Heart left ventricle (tissue), 16 donors: ENCODE data around the gene FNBP1. TPM values are rescaled to one million over a fixed set of nuclear protein-coding genes. Genes with fewer than 3 reads are reported as not detected.

ENCODE experiments used
- ATAC-seq, 4 donors: fragments of 200-7000 bp; cut with Tn5 transposase; one replicate each; pipeline ENCODE4 v1.9.1; 2020 to 2022; ENCODE audit warnings: moderate library complexity in 4 of 4, mild to moderate bottlenecking in 3 of 4, moderate number of reproducible peaks in 1 of 4
- DNase-seq, 5 donors: peaks; one replicate each; pipeline ENCODE4 v3.0.0-alpha.2; 2020
- H3K27ac ChIP-seq, 12 donors: fragments of 200-600 bp; sonication (generic) in 4 of 12; one replicate each; pipeline versions ENCODE4 v1.5.0 to v1.8.0; 2016 to 2022; ENCODE audit warnings: mild to moderate bottlenecking in 2 of 12
- H3K27me3 ChIP-seq, 9 donors: fragments of 200-600 bp; sonication (generic) in 2 of 9; one replicate each; pipeline versions ENCODE4 v1.5.1 to v1.8.0; 2016 to 2022; ENCODE audit warnings: mild to moderate bottlenecking in 3 of 9
- H3K36me3 ChIP-seq, 9 donors: fragments of 200-600 bp; sonication (generic) in 2 of 9; one replicate each; pipeline versions ENCODE4 v1.5.0 to v1.8.0; 2018 to 2022; ENCODE audit warnings: mild to moderate bottlenecking in 2 of 9
- H3K4me1 ChIP-seq, 12 donors: fragments of 200-600 bp; sonication (generic) in 4 of 12; one replicate each; pipeline versions ENCODE4 v1.5.0 to v1.8.0; 2016 to 2022; ENCODE audit warnings: mild to moderate bottlenecking in 3 of 12
- H3K4me3 ChIP-seq, 12 donors: fragments of 200-600 bp; sonication (generic) in 4 of 12; one replicate each; pipeline versions ENCODE4 v1.5.0 to v1.8.0; 2017 to 2022; ENCODE audit warnings: mild to moderate bottlenecking in 9 of 12, moderate library complexity in 4 of 12
- H3K9me3 ChIP-seq, 12 donors: fragments of 200-600 bp; sonication (generic) in 4 of 12; one replicate each; pipeline versions ENCODE4 v1.5.0 to v1.8.0; 2016 to 2022; ENCODE audit warnings: mild to moderate bottlenecking in 1 of 12
- CTCF ChIP-seq, 12 donors: fragments of 200-600 bp; sonication (generic) in 4 of 12; IDR thresholded peaks; one replicate each; pipeline versions ENCODE4 v1.5.0 to v1.8.0; 2018 to 2022; ENCODE audit warnings: antibody characterized with exemption in 12 of 12, mild to moderate bottlenecking in 5 of 12
- POLR2A ChIP-seq, 2 donors: fragments of 450-650 bp; IDR thresholded peaks; one replicate each; pipeline ENCODE4 v1.6.1; 2017; ENCODE audit warnings: antibody characterized with exemption in 2 of 2, mild to moderate bottlenecking in 2 of 2, moderate library complexity in 2 of 2
- WGBS, 4 donors: extraction: QIAGEN DNeasy Blood & Tissue Kit in 2 of 4; methylation state at CpG; one replicate each; pipeline versions ENCODE4 v1.1.5 to v1.1.7; 2013 to 2018; 5-methylcytosine and 5-hydroxymethylcytosine counted together
- intact Hi-C, 10 donors: fragments of 100-400 bp; cut with DNase I; formaldehyde crosslinking; loops; one replicate each; pipeline versions ENCODE4 v1.11.1 to v1.14.2; 2022
- polyA plus RNA-seq, 2 donors: library from polyadenylated mRNA; stranded (reverse); fragments of 200-250 nt; gene quantifications; one replicate each; pipeline ENCODE4 v1.2.3, GENCODE V29; 2013
- total RNA-seq, 9 donors: library from RNA; depleted of rRNA in 2 of 9; stranded (reverse); fragments of >200 nt in 2 of 9; fragmentation: NEBNext Ultra II Directional in 3 of 9; extraction: Animal tissue kit (Norgen Biotek cat#: 25700) in 3 of 9; gene quantifications; one replicate each; pipeline versions ENCODE4 v1.1.0 to v1.2.4, GENCODE V29; 2016 to 2023
- donor health status: ischemic (EF 13 %, LVEDD 7.1; RV severe dilation, severe dysfunction).
- donor health status: healthy with polysubstance abuse.
- donor health status: DM: no; HTN: yes; CAD: no.
- donor health status: DM: no; HTN: no; CAD: no.
- donor health status: ischemic (EF 25% LVEDD 6.9; RV normal size, moderate dysfunction).
- donor health status: ischemic (EF 25% LVEDD 5.7; RV mildly dilated, moderate dysfunction).
- donor health status: healthy.
- donor health status: DM: yes; HTN: yes; CAD: no.
- donor health status: ischemic (EF 35%, LVEDD 5.7; RV mildly dilated, moderate dysfunction).
- donor health status: nonischemic (EF 11% LVEDD 7.7; RV severe dilation, severe dysfunction).
- donor health status: DM: yes; HTN: yes; CAD: no.
- donor health status: PGD.
- donor health status: ischemic (EF 29% LVEDD 5.4; RV normal size, mild dysfunction).
- donor health status: nonischemic (EF 23%, LVEDD 6.1; RV moderate dilation, normal function).

The FNBP1 gene
- total and polyA plus RNA-seq, 11 donors, result 6.9 to 47.3 (median 24.1) TPM

- TF ChIP-seq POLR2A (IDR thresholded peaks at IDR 0.05), result no peak
- TF ChIP-seq CTCF (IDR thresholded peaks at IDR 0.05), result no peak
- Histone ChIP-seq H3K36me3 (peaks cover 0 to 14% (median 10%) of the 10 kb centered on the region in 9 donors), H3K27me3 (no peaks in the 10 kb centered on the region), H3K27ac (peak overlapping the region in 10 of 12 donors; percentile 19 to 88 (median 66)), H3K9me3 (no peaks in the 10 kb centered on the region), H3K4me3 (no peak overlapping the region), H3K4me1 (peaks cover 0 to 69% (median 40%) of the 10 kb centered on the region in 12 donors)
- 65 to 79% (median 74%) methylated on average over 8 of the region's 8 CpGs for WGBS, 4 donors
- intact Hi-C loops, result loop anchor here in 2 of 10 donors (5.0 to 10.0 kb wide), 2 partner anchors 109 to 121 kb away; partner anchors contain the start of genes FNBP1 (in 1 of the 2) and GPR107 (in 1 of the 2)
- DNase-seq (no peak), ATAC-seq (no peak)
These were observed 109.6 kb downstream of the FNBP1 start for GRCh38 chr9:129933185-129934040.

- H3K36me3 ChIP-seq, result peaks cover 0 to 22% (median 19%) of the 10 kb centered on the region in 9 donors
- ATAC-seq (peak in 2 of 4 donors; percentile 37 to 47), DNase-seq (no peak)
- peak overlapping the region in 3 of 12 donors; percentile 6 to 7 (median 7) for H3K4me3 ChIP-seq
- H3K9me3 ChIP-seq, result no peaks in the 10 kb centered on the region
- no peaks in the 10 kb centered on the region for H3K27me3 ChIP-seq
- TF ChIP-seq POLR2A (IDR thresholded peaks at IDR 0.05) (no peak), CTCF (IDR thresholded peaks at IDR 0.05) (no peak)
- intact Hi-C loops, result loop anchor here in 2 of 10 donors (5.0 to 10.0 kb wide), 2 partner anchors 110 to 122 kb away; partner anchors contain the start of genes FNBP1 (in 1 of the 2) and GPR107 (in 1 of the 2)
- H3K27ac ChIP-seq, result peak overlapping the region; percentile 5 to 88 (median 62)
- H3K4me1 ChIP-seq, result peaks cover 0 to 61% (median 35%) of the 10 kb centered on the region in 12 donors
- WGBS, 4 donors, result 44 to 56% (median 49%) methylated on average over 8 of the region's 8 CpGs
These were observed 110.5 kb downstream of the FNBP1 start for GRCh38 chr9:129932303-129933151.

GRCh38 chr9:129930743-129931142 lies 112.2 kb downstream of the FNBP1 start:
- Histone ChIP-seq H3K4me3 (no peak overlapping the region), H3K27me3 (no peaks in the 10 kb centered on the region), H3K4me1 (peaks cover 0 to 55% (median 35%) of the 10 kb centered on the region in 12 donors), H3K36me3 (peaks cover 0 to 40% (median 36%) of the 10 kb centered on the region in 9 donors), H3K9me3 (no peaks in the 10 kb centered on the region), H3K27ac (peak overlapping the region in 2 of 12 donors; percentile 9 to 76)
- WGBS, 4 donors, result 78 to 94% (median 85%) methylated on average over 2 of the region's 2 CpGs
- DNase-seq (no peak), ATAC-seq (no peak)
- TF ChIP-seq CTCF (IDR thresholded peaks at IDR 0.05), result no peak
- TF ChIP-seq POLR2A (IDR thresholded peaks at IDR 0.05), result no peak
- intact Hi-C loops, result loop anchor here in 2 of 10 donors (5.0 to 10.0 kb wide), 2 partner anchors 112 to 124 kb away; partner anchors contain the start of genes FNBP1 (in 1 of the 2) and GPR107 (in 1 of the 2)
